K562 (cell line): Measurements from ENCODE around the gene CYP2R1. TPM values are rescaled to one million over a fixed set of nuclear protein-coding genes. Genes with fewer than 3 reads are reported as not detected.
A peak's percentile ranks its signal among the peaks of the same experiment; 100 is the strongest.

Source experiments
- ATAC-seq: fragments of 200-7000 bp; cut with Tn5 transposase; 3 replicates; pipeline ENCODE4 v1.9.1; 2020; ENCODE audit warnings: moderate library complexity
- BruUV-seq: library from RNA; stranded (reverse); fragments of 400-500 nt; replicated peaks from 2 replicates; lab custom pipeline; 2021; lab: Mats Ljungman, UMichigan
- CTCF ChIA-PET: fragments of 300-600 bp; formaldehyde crosslinking; extraction: SDS; loops from one replicate; lab custom pipeline; 2021; ENCODE audit warnings: low intra/inter-chr PET ratio; lab: Yijun Ruan, JAX
- POLR2A ChIA-PET: fragments of 300-600, 350-650 bp; sonication (Branson Sonifier 250); formaldehyde crosslinking; extraction: SDS; loops from one replicate; lab custom pipeline; 2021; ENCODE audit warnings: antibody characterized with exemption, inconsistent platforms; lab: Yijun Ruan, JAX
- DNase-seq, 4 experiments: peaks; one replicate each; pipeline versions ENCODE4 v3.0.0 to v3.0.0-alpha.2; 2011 to 2018; ENCODE audit warnings: low spot score in 3 of 4, mixed read lengths in 3 of 4; ENCODE audit errors: extremely low read depth in 1 of 4
- FAIRE-seq: peaks from 2 replicates; lab custom pipeline; 2011; peaks lifted over from hg19 to GRCh38; lab: Jason Lieb, UNC
- H2AFZ ChIP-seq: 2 replicates; pipeline ENCODE4 v1.6.0; 2011; ENCODE audit warnings: low read depth, low read length, control low read depth, inconsistent platforms
- H3K27ac ChIP-seq: fragments of 200-600 bp; 3 replicates; pipeline ENCODE4 v1.8.0; 2011; ENCODE audit warnings: low read depth, mild to moderate bottlenecking, control low read depth, inconsistent platforms, low read length, moderate library complexity, mixed read lengths; ENCODE audit errors: extremely low read depth
- H3K27me3 ChIP-seq, 2 experiments: fragments of 300-600 bp in 1 of 2; 2 replicates in 1 of 2; 3 replicates in 1 of 2; pipeline versions ENCODE4 v1.6.0 to v1.8.0; 2011; ENCODE audit warnings: inconsistent platforms in 2 of 2, low read length in 2 of 2, mild to moderate bottlenecking in 1 of 2, mixed read lengths in 1 of 2, moderate library complexity in 1 of 2; ENCODE audit not compliant: control insufficient read depth in 2 of 2, insufficient read depth in 2 of 2
- H3K36me3 ChIP-seq: fragments of 300-600 bp; 3 replicates; pipeline ENCODE4 v1.8.0; 2011; ENCODE audit warnings: mild to moderate bottlenecking, low read length, inconsistent platforms; ENCODE audit not compliant: control insufficient read depth, insufficient read depth
- H3K4me1 ChIP-seq, 2 experiments: fragments of 200-600 bp in 1 of 2; replicated peaks in 1 of 2; 2 replicates in 1 of 2; 3 replicates in 1 of 2; pipeline versions ENCODE4 v1.5.1 to v1.8.0; 2011; ENCODE audit warnings: inconsistent platforms in 2 of 2, low read length in 2 of 2, mild to moderate bottlenecking in 1 of 2, mixed read lengths in 1 of 2, moderate library complexity in 1 of 2; ENCODE audit not compliant: control insufficient read depth in 2 of 2, insufficient read depth in 2 of 2
- H3K4me2 ChIP-seq: 2 replicates; pipeline ENCODE4 v1.6.1; 2011; ENCODE audit warnings: low read length, control low read depth, inconsistent platforms, mixed read lengths; ENCODE audit not compliant: insufficient read depth
- H3K4me3 ChIP-seq: fragments of 200-600 bp; sonication (generic), shearing (Covaris generic); 2 replicates; pipeline ENCODE4 v1.5.1; 2016; ENCODE audit warnings: control low read depth, inconsistent platforms
- H3K79me2 ChIP-seq: fragments of 200-600 bp; 3 replicates; pipeline ENCODE4 v1.8.0; 2011; ENCODE audit warnings: low read length, inconsistent platforms; ENCODE audit not compliant: control insufficient read depth, insufficient read depth
- H3K9ac ChIP-seq, 2 experiments: 2 replicates each; pipeline versions ENCODE4 v1.6.0 to v1.6.1; 2011; ENCODE audit warnings: low read depth in 2 of 2, low read length in 2 of 2, control low read depth in 1 of 2, inconsistent platforms in 1 of 2, mild to moderate bottlenecking in 1 of 2, mixed read lengths in 1 of 2; ENCODE audit not compliant: insufficient read depth in 1 of 2
- H3K9me1 ChIP-seq: one replicate; pipeline ENCODE4 v1.6.0; 2011; ENCODE audit warnings: inconsistent platforms, mild to moderate bottlenecking, low read length, moderate library complexity; ENCODE audit not compliant: control insufficient read depth, insufficient read depth
- H3K9me3 ChIP-seq: replicated peaks from 2 replicates; pipeline ENCODE4 v1.5.1; 2011; ENCODE audit warnings: low read depth, low read length, inconsistent platforms; ENCODE audit not compliant: control insufficient read depth, insufficient read depth
- H4K20me1 ChIP-seq: replicated peaks from 2 replicates; pipeline ENCODE4 v1.6.1; 2011; ENCODE audit warnings: low read length, inconsistent platforms, mixed read lengths; ENCODE audit not compliant: control insufficient read depth, insufficient read depth
- CREBBP ChIP-seq: IDR thresholded peaks from one replicate; pipeline ENCODE4 v1.6.1; 2012; ENCODE audit warnings: low read depth, mild to moderate bottlenecking, control low read depth, inconsistent platforms, low read length
- POLR3A ChIP-seq: IDR thresholded peaks from 2 replicates; pipeline ENCODE4 v1.6.1; 2011; ENCODE audit warnings: borderline replicate concordance, mild to moderate bottlenecking, moderate library complexity; ENCODE audit not compliant: insufficient read length, insufficient read depth; ENCODE audit errors: extremely low read depth
- RBFOX2 ChIP-seq: fragments of 200-400 bp; formaldehyde crosslinking; IDR thresholded peaks from 2 replicates; pipeline ENCODE4 v1.6.1; 2017; ENCODE audit warnings: low read depth, mild to moderate bottlenecking, low read length, moderate library complexity
- SMC3 ChIP-seq: conservative IDR thresholded peaks from 2 replicates; pipeline ENCODE4 v1.6.1; 2011; ENCODE audit warnings: low read depth, low read length, improper control_type of control experiment; ENCODE audit not compliant: insufficient read depth
- ZNF239 ChIP-seq: fragments of 250-450 bp; sonication (Bioruptor Pico); IDR thresholded peaks from 2 replicates; pipeline ENCODE4 v1.4.0; 2020; ENCODE audit warnings: mild to moderate bottlenecking
- ZSCAN32 ChIP-seq: fragments of 450-650 bp; formaldehyde crosslinking; IDR thresholded peaks from 2 replicates; pipeline ENCODE4 v1.4.0; 2020; ENCODE audit warnings: mild to moderate bottlenecking, moderate library complexity
- WGBS: fragments of 100-300 bp; shearing (Covaris generic); methylation state at CpG from one replicate; pipeline ENCODE4 v1.1.6; 2016; ENCODE audit warnings: low coverage, mixed read lengths; ENCODE audit not compliant: insufficient coverage; ENCODE audit errors: missing lambda C conversion rate; 5-methylcytosine and 5-hydroxymethylcytosine counted together
- in situ Hi-C: fragments of 300-500 bp; cut with MboI; formaldehyde crosslinking; loops from 4 replicates; pipeline ENCODE4 v1.15.0; 2018; ENCODE audit warnings: inconsistent platforms, mixed read lengths
- intact Hi-C: fragments of 100-400 bp; cut with micrococcal nuclease; formaldehyde crosslinking; loops from 2 replicates; pipeline ENCODE4 v1.14.2; 2022
- polyA plus RNA-seq, 8 experiments: library from polyadenylated mRNA; depleted of rRNA in 4 of 8; stranded (reverse) in 5 of 8; unstranded in 3 of 8; fragments of >200 nt; fragmentation: Nextera tagmentation in 2 of 8; fragmentation: Illumina TruSeq in 1 of 8; extraction: Ambion mirVana in 2 of 8; extraction: Trizol in 1 of 8; gene quantifications; 2 replicates each; pipeline versions ENCODE4 v1.2.1 to v1.2.3, GENCODE V29; 2011 to 2014; ENCODE audit warnings: inconsistent platforms in 1 of 8, missing spikeins in 1 of 8
- total RNA-seq, 7 experiments: library from RNA; depleted of rRNA in 6 of 7; stranded (reverse); fragments of >200 nt in 6 of 7; fragmentation: Illumina TruSeq in 2 of 7; extraction: Trizol in 2 of 7; gene quantifications; 2 replicates each; pipeline versions ENCODE4 v1.2.1 to v1.2.3, GENCODE V29; 2011 to 2021; ENCODE audit warnings: low replicate concordance in 1 of 7
- TF ChIP-seq, protein P1 (sequence below): fragments of 450-650 bp; IDR thresholded peaks from 2 replicates; pipeline ENCODE4 v1.6.1; 2018; ENCODE audit warnings: mild to moderate bottlenecking, low read depth; ENCODE audit not compliant: partially characterized antibody
- TF ChIP-seq, protein P2 (sequence below), 3 experiments: fragments of 200-800 bp in 1 of 3; sonication (Bioruptor generic) in 1 of 3; sonication (generic) in 1 of 3; formaldehyde crosslinking in 1 of 3; IDR thresholded peaks; 2 replicates each; pipeline versions ENCODE4 v1.6.1 to v1.8.0; 2016 to 2022; ENCODE audit warnings: mild to moderate bottlenecking in 2 of 3, missing compliant biosample characterization in 2 of 3, missing genetic modification characterization in 2 of 3, missing genetic modification reagents in 1 of 3
- TF ChIP-seq, protein P3 (sequence below): IDR thresholded peaks from 3 replicates; pipeline ENCODE4 v1.6.1; 2011; ENCODE audit warnings: borderline replicate concordance, mild to moderate bottlenecking, moderate library complexity; ENCODE audit not compliant: insufficient read length; ENCODE audit errors: extremely low read depth
- TF ChIP-seq, protein P4 (sequence below): fragments of 450-650 bp; formaldehyde crosslinking; IDR thresholded peaks from 2 replicates; pipeline ENCODE4 v1.4.0; 2020; ENCODE audit warnings: mild to moderate bottlenecking, moderate library complexity

CYP2R1 gene
- total and polyA plus RNA-seq, 9 of the 15 experiments (the other 6 are each of a cell fraction or from before 2014, with no cell fraction given) = 19.4 to 40.5 (median 29.4) TPM

DNA sequence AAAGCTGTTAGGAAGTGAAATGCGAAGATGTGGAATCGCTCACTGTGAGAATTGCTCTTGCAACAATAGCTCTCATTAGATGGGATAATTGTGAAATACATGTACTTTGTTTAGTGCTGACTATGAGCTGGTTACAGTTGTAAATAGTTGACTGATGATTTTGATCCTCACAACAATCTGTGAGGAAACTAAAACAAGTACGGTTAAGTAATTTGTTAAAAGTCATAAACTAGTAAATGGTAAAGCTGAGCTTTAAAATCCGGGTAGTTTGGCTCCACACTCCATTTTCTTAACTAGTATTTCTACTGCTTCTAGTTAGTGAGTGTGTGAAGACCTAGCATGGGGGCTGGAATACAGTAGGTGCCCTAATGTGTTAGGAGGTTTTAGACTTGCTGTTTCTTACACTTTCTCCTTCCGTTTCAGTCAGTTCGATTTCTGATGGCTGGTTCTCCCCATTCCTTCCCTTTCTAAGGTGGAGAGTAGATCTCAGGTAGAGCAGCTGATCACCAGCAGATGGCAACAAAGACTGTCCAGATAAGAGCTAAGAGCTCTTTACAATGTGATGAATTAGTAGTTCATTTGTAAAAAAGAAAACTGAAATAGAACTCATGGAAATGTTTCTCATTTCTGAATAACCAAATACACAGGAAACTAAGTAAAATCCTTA is 16.3 kb upstream of the CYP2R1 start:
- H3K27ac ChIP-seq = no peak overlapping the region
- H4K20me1 ChIP-seq = no peaks in the 10 kb centered on the region
- no peaks in the 10 kb centered on the region for H3K9me3 ChIP-seq
- FAIRE-seq = peak; percentile 80
- DNase-seq = peak; percentile 45 to 59 (median 47)
- 8% methylated on average over 6 of the region's 6 CpGs for WGBS
- ChIA-PET POLR2A (interaction anchor here (0.6 to 2.5 kb wide), 8 partner anchors 10 to 388 kb away, joined by 3 to 11 read pairs (median 4); partner anchors contain the start of genes CYP2R1 and PSMA1), CTCF (interaction anchor here (0.8 to 4.0 kb wide), 4 partner anchors 119 to 372 kb away, joined by 3 to 49 read pairs (median 14); no protein-coding TSS in a partner anchor)
- in situ Hi-C loops (loop anchor here (10.0 kb wide), 1 partner anchor 614 kb away; no protein-coding TSS in a partner anchor), intact Hi-C loops (loop anchor here (1.0 to 5.0 kb wide), 5 partner anchors 98 to 300 kb away; partner anchors contain the start of gene PDE3B)
- peaks cover 0 to 12% of the 10 kb centered on the region in 2 experiments; a peak in 3 of 5 replicates for H3K4me1 ChIP-seq
- peak; percentile 85 for ATAC-seq
- no peaks in the 10 kb centered on the region for H3K36me3 ChIP-seq
- no peak overlapping the region for H3K4me3 ChIP-seq
- no peaks in the 10 kb centered on the region for H3K79me2 ChIP-seq
- H2AFZ ChIP-seq = peak overlapping the region; percentile 81
- no peaks in the 10 kb centered on the region for H3K27me3 ChIP-seq
- no TSS peak for BruUV-seq
- no peak overlapping the region for H3K9ac ChIP-seq
- peak overlapping the region; percentile 42; the same call in 1 of the 2 replicates for H3K4me2 ChIP-seq
- no peaks in the 10 kb centered on the region for H3K9me1 ChIP-seq
- TF ChIP-seq ZSCAN32 (CRISPR knock-in tag) (no peak), ZNF239 (CRISPR knock-in tag) (no peak), POLR3A (no peak), SMC3 (peak; percentile 46; the same call in 1 of the 2 replicates), RBFOX2 (no peak), CREBBP (no peak)
- TF ChIP-seq, protein P1, sequence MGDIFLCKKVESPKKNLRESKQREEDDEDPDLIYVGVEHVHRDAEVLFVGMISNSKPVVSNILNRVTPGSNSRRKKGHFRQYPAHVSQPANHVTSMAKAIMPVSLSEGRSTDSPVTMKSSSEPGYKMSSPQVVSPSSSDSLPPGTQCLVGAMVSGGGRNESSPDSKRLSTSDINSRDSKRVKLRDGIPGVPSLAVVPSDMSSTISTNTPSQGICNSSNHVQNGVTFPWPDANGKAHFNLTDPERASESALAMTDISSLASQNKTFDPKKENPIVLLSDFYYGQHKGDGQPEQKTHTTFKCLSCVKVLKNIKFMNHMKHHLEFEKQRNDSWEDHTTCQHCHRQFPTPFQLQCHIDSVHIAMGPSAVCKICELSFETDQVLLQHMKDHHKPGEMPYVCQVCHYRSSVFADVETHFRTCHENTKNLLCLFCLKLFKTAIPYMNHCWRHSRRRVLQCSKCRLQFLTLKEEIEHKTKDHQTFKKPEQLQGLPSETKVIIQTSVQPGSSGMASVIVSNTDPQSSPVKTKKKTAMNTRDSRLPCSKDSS = no peak
- TF ChIP-seq, protein P2, sequence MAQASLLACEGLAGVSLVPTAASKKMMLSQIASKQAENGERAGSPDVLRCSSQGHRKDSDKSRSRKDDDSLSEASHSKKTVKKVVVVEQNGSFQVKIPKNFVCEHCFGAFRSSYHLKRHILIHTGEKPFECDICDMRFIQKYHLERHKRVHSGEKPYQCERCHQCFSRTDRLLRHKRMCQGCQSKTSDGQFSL (CRISPR knock-in tag; IDR thresholded peaks at IDR 0.05) = no peak
- TF ChIP-seq, protein P2 (tag; IDR thresholded peaks at IDR 0.05) = no peak
- TF ChIP-seq, protein P3, sequence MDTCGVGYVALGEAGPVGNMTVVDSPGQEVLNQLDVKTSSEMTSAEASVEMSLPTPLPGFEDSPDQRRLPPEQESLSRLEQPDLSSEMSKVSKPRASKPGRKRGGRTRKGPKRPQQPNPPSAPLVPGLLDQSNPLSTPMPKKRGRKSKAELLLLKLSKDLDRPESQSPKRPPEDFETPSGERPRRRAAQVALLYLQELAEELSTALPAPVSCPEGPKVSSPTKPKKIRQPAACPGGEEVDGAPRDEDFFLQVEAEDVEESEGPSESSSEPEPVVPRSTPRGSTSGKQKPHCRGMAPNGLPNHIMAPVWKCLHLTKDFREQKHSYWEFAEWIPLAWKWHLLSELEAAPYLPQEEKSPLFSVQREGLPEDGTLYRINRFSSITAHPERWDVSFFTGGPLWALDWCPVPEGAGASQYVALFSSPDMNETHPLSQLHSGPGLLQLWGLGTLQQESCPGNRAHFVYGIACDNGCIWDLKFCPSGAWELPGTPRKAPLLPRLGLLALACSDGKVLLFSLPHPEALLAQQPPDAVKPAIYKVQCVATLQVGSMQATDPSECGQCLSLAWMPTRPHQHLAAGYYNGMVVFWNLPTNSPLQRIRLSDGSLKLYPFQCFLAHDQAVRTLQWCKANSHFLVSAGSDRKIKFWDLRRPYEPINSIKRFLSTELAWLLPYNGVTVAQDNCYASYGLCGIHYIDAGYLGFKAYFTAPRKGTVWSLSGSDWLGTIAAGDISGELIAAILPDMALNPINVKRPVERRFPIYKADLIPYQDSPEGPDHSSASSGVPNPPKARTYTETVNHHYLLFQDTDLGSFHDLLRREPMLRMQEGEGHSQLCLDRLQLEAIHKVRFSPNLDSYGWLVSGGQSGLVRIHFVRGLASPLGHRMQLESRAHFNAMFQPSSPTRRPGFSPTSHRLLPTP = no peak
- TF ChIP-seq, protein P4, sequence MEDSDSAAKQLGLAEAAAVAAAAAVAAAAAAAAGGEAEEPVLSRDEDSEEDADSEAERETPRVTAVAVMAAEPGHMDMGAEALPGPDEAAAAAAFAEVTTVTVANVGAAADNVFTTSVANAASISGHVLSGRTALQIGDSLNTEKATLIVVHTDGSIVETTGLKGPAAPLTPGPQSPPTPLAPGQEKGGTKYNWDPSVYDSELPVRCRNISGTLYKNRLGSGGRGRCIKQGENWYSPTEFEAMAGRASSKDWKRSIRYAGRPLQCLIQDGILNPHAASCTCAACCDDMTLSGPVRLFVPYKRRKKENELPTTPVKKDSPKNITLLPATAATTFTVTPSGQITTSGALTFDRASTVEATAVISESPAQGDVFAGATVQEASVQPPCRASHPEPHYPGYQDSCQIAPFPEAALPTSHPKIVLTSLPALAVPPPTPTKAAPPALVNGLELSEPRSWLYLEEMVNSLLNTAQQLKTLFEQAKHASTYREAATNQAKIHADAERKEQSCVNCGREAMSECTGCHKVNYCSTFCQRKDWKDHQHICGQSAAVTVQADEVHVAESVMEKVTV = peak; percentile 51; the same call in 1 of the 2 replicates
